GM04503 (cell line): ENCODE data around the gene IFNL1.
"Not testable (repeated sequence)": the region's sequence is repeated elsewhere in the genome, so short reads cannot be mapped to it uniquely, and the experiment has no call there.

Source experiments
- DNase-seq: peaks from one replicate; pipeline ENCODE4 v3.0.0-alpha.2; 2012; ENCODE audit warnings: low read depth

IFNL1 gene

GRCh38 chr19:39308531-39309304 lies 12.5 kb downstream of the IFNL1 start:
- DNase-seq, result no peak

GRCh38 chr19:39309305-39309670 lies 13.1 kb downstream of the IFNL1 start:
- DNase-seq, result not testable (repeated sequence)

- DNase-seq, result no peak
Measured at GRCh38 chr19:39310558-39311311, 14.5 kb downstream of the IFNL1 start.

GRCh38 chr19:39314016-39314728 lies 18.0 kb downstream of the IFNL1 start:
- DNase-seq, result no peak

GRCh38 chr19:39315933-39316332 lies 19.7 kb downstream of the IFNL1 start:
- DNase-seq, result no peak

- DNase-seq, result no peak
Measured at GRCh38 chr19:39316627-39317321, 20.6 kb downstream of the IFNL1 start.

- no peak for DNase-seq
Measured at GRCh38 chr19:39317476-39317875, 21.3 kb downstream of the IFNL1 start.

GRCh38 chr19:39318071-39318470 lies 21.9 kb downstream of the IFNL1 start:
- no peak for DNase-seq

GRCh38 chr19:39318690-39319089 lies 22.5 kb downstream of the IFNL1 start:
- DNase-seq, result no peak

GRCh38 chr19:39319098-39319891 lies 23.1 kb downstream of the IFNL1 start:
- no peak for DNase-seq

GRCh38 chr19:39319892-39320248 lies 23.7 kb downstream of the IFNL1 start:
- no peak for DNase-seq

GRCh38 chr19:39321117-39321831 lies 25.1 kb downstream of the IFNL1 start:
- no peak for DNase-seq

GRCh38 chr19:39321832-39322176 lies 25.6 kb downstream of the IFNL1 start:
- DNase-seq, result no peak

GRCh38 chr19:39324242-39324842 lies 28.1 kb downstream of the IFNL1 start:
- no peak for DNase-seq

- no peak for DNase-seq
Measured at GRCh38 chr19:39325778-39326665, 29.8 kb downstream of the IFNL1 start.

- no peak for DNase-seq
Measured at GRCh38 chr19:39327363-39328045, 31.3 kb downstream of the IFNL1 start.

- no peak for DNase-seq
Measured at GRCh38 chr19:39328046-39328705, 32.0 kb downstream of the IFNL1 start.

- DNase-seq, result no peak
Measured at GRCh38 chr19:39329948-39330347, 33.7 kb downstream of the IFNL1 start.
